T-helper 1 cell treated with Interleukin-12 subunit alpha and Interleukin-12 subunit beta and Interleukin-4 antibody, amounts not matched to agents 30 μg/mL and 1 μg/mL, for 36 hours (primary cell): ENCODE measurements around the gene GSC2.

ENCODE experiments used
- H3K27ac Mint-ChIP-seq: one replicate; pipeline ENCODE4 v1.8.0; 2021; ENCODE audit warnings: mild to moderate bottlenecking, mixed read lengths
- H3K27me3 Mint-ChIP-seq: one replicate; pipeline ENCODE4 v1.8.0; 2021; ENCODE audit warnings: low read depth, mixed read lengths
- H3K36me3 Mint-ChIP-seq: one replicate; pipeline ENCODE4 v1.8.0; 2021; ENCODE audit warnings: low read depth, mixed read lengths
- H3K4me1 Mint-ChIP-seq: one replicate; pipeline ENCODE4 v1.8.0; 2021; ENCODE audit warnings: low read depth, mixed read lengths
- H3K4me3 Mint-ChIP-seq: one replicate; pipeline ENCODE4 v1.8.0; 2021; ENCODE audit warnings: mild to moderate bottlenecking, moderate library complexity, mixed read lengths
- H3K9me3 Mint-ChIP-seq: one replicate; pipeline ENCODE4 v1.8.0; 2021; ENCODE audit warnings: mixed read lengths

Gene GSC2

GRCh38 chr22:19137384-19138216 lies 12.5 kb downstream of the GSC2 start:
- H3K4me1 Mint-ChIP-seq, result peaks cover 2% of the 10 kb centered on the region
- H3K9me3 Mint-ChIP-seq, result no peaks in the 10 kb centered on the region
- no peak overlapping the region for H3K27ac Mint-ChIP-seq
- no peak overlapping the region for H3K4me3 Mint-ChIP-seq
- H3K27me3 Mint-ChIP-seq, result no peaks in the 10 kb centered on the region
- peaks cover 22% of the 10 kb centered on the region for H3K36me3 Mint-ChIP-seq

- Mint-ChIP-seq H3K4me3 (no peak overlapping the region), H3K4me1 (peaks cover under 1% of the 10 kb centered on the region), H3K27me3 (no peaks in the 10 kb centered on the region), H3K36me3 (peaks cover 22% of the 10 kb centered on the region), H3K27ac (no peak overlapping the region), H3K9me3 (no peaks in the 10 kb centered on the region)
These were observed 13.2 kb downstream of the GSC2 start for GRCh38 chr22:19136915-19137314.

- Mint-ChIP-seq H3K9me3 (no peaks in the 10 kb centered on the region), H3K4me3 (no peak overlapping the region), H3K36me3 (peaks cover 22% of the 10 kb centered on the region), H3K27ac (no peak overlapping the region), H3K27me3 (no peaks in the 10 kb centered on the region), H3K4me1 (no peaks in the 10 kb centered on the region)
These were observed 15.2 kb downstream of the GSC2 start for GRCh38 chr22:19134874-19135273.

- Mint-ChIP-seq H3K36me3 (peaks cover 22% of the 10 kb centered on the region), H3K27me3 (no peaks in the 10 kb centered on the region), H3K27ac (no peak overlapping the region), H3K9me3 (no peaks in the 10 kb centered on the region), H3K4me1 (no peaks in the 10 kb centered on the region), H3K4me3 (no peak overlapping the region)
These were observed 15.8 kb downstream of the GSC2 start for GRCh38 chr22:19134176-19134831.

GRCh38 chr22:19133561-19133960 lies 16.5 kb downstream of the GSC2 start:
- Mint-ChIP-seq H3K4me3 (no peak overlapping the region), H3K27me3 (no peaks in the 10 kb centered on the region), H3K4me1 (no peaks in the 10 kb centered on the region), H3K27ac (no peak overlapping the region), H3K9me3 (no peaks in the 10 kb centered on the region), H3K36me3 (peaks cover 22% of the 10 kb centered on the region)

GRCh38 chr22:19132693-19133400 lies 17.2 kb downstream of the GSC2 start:
- Mint-ChIP-seq H3K4me3 (no peak overlapping the region), H3K27me3 (no peaks in the 10 kb centered on the region), H3K27ac (no peak overlapping the region), H3K36me3 (peaks cover 22% of the 10 kb centered on the region), H3K4me1 (no peaks in the 10 kb centered on the region), H3K9me3 (no peaks in the 10 kb centered on the region)

- Mint-ChIP-seq H3K27me3 (no peaks in the 10 kb centered on the region), H3K4me3 (no peak overlapping the region), H3K9me3 (no peaks in the 10 kb centered on the region), H3K4me1 (no peaks in the 10 kb centered on the region), H3K27ac (no peak overlapping the region), H3K36me3 (peaks cover 19% of the 10 kb centered on the region)
These were observed 17.9 kb downstream of the GSC2 start for GRCh38 chr22:19132153-19132552.

GRCh38 chr22:19131685-19132015 lies 18.4 kb downstream of the GSC2 start:
- Mint-ChIP-seq H3K27me3 (no peaks in the 10 kb centered on the region), H3K9me3 (no peaks in the 10 kb centered on the region), H3K27ac (no peak overlapping the region), H3K36me3 (peaks cover 16% of the 10 kb centered on the region), H3K4me1 (no peaks in the 10 kb centered on the region), H3K4me3 (no peak overlapping the region)

GRCh38 chr22:19130959-19131684 lies 19.0 kb downstream of the GSC2 start, which contains the start of gene TSSK2:
Gene TSSK2, plus strand, starts transcription at chr22:19131308. Its CDS starts 92 bp downstream, at chr22:19131400.
- Mint-ChIP-seq H3K4me3 (no peak within 1 kb of the TSS), H3K4me1 (no peaks in the 10 kb centered on the region), H3K27ac (no peak within 1 kb of the TSS), H3K36me3 (peaks cover 12% of the 10 kb centered on the region), H3K27me3 (no peaks in the 10 kb centered on the region), H3K9me3 (no peaks in the 10 kb centered on the region)

GRCh38 chr22:19129871-19130270 lies 20.2 kb downstream of the GSC2 start:
- Mint-ChIP-seq H3K27ac (no peak overlapping the region), H3K4me1 (no peaks in the 10 kb centered on the region), H3K36me3 (peaks cover 3% of the 10 kb centered on the region), H3K4me3 (no peak overlapping the region), H3K27me3 (no peaks in the 10 kb centered on the region), H3K9me3 (no peaks in the 10 kb centered on the region)

GRCh38 chr22:19128946-19129727 lies 21.0 kb downstream of the GSC2 start:
- no peaks in the 10 kb centered on the region for H3K9me3 Mint-ChIP-seq
- peaks cover under 1% of the 10 kb centered on the region for H3K36me3 Mint-ChIP-seq
- H3K4me3 Mint-ChIP-seq, result no peak overlapping the region

GRCh38 chr22:19128009-19128401 lies 22.1 kb downstream of the GSC2 start:
- Mint-ChIP-seq H3K27ac (no peak overlapping the region), H3K4me1 (peaks cover 2% of the 10 kb centered on the region), H3K27me3 (peaks cover 2% of the 10 kb centered on the region), H3K9me3 (no peaks in the 10 kb centered on the region), H3K36me3 (no peaks in the 10 kb centered on the region), H3K4me3 (no peak overlapping the region)

More at GRCh38 chr22:19128946-19129727, 21.0 kb downstream of the GSC2 start:
- no peaks in the 10 kb centered on the region for H3K27me3 Mint-ChIP-seq
- no peaks in the 10 kb centered on the region for H3K4me1 Mint-ChIP-seq
- H3K27ac Mint-ChIP-seq, result no peak overlapping the region

- Mint-ChIP-seq H3K27ac (no peak overlapping the region), H3K36me3 (no peaks in the 10 kb centered on the region), H3K4me3 (no peak overlapping the region), H3K9me3 (no peaks in the 10 kb centered on the region), H3K27me3 (peaks cover 4% of the 10 kb centered on the region), H3K4me1 (peaks cover 4% of the 10 kb centered on the region)
These were observed 22.6 kb downstream of the GSC2 start for GRCh38 chr22:19127329-19128008.
